Stimulated activated CD8-positive, alpha-beta memory T cell treated with anti-CD3 and anti-CD28 coated beads, Interleukin-4, amount 100 ng/mL, for 24 hours (primary cell): ENCODE data around the gene RNF187.
"Not testable (repeated sequence)": the region's sequence is repeated elsewhere in the genome, so short reads cannot be mapped to it uniquely, and the experiment has no call there.

Experiments
- DNase-seq: peaks from one replicate; pipeline ENCODE4 v3.0.0-alpha.2; 2020; ENCODE audit warnings: low read depth

The RNF187 gene

DNA sequence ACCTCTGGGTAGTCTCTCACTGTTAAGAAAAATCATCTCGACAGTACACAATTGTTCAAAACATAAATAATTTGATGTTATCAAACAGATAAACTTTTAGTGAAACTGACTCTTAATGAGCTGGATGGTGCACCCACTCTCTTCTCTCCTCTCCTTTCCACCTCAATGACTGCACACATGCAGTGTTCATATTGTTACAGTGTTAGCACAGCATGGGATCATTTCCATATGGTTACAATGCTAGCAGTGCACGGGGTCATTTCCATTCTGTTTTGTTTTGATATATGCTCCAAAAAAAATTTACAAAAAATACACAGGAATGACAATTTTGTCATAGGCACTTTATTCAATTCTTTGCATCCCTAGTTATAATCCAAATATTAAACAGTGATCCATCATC lies 26.4 kb upstream of the RNF187 start:
- DNase-seq: no peak

DNA sequence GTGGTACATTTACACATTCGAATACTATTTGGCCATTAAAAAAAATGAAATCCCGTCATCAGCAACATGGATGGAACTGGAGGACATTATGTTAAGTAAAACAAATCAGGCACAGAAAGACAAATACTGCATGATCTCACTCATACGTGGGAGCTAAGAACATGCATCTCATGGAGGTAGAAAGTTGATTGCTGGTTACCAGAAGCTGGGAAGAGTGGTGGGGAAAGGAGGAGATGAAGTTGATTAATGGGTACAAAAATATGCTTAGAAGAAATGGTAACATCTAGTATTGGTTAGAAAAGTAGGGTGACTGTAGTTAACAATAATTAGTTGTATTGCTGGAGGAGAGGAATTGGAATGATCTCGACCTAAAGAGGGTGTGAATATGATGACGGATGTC lies 24.6 kb upstream of the RNF187 start:
- DNase-seq: no peak

DNA sequence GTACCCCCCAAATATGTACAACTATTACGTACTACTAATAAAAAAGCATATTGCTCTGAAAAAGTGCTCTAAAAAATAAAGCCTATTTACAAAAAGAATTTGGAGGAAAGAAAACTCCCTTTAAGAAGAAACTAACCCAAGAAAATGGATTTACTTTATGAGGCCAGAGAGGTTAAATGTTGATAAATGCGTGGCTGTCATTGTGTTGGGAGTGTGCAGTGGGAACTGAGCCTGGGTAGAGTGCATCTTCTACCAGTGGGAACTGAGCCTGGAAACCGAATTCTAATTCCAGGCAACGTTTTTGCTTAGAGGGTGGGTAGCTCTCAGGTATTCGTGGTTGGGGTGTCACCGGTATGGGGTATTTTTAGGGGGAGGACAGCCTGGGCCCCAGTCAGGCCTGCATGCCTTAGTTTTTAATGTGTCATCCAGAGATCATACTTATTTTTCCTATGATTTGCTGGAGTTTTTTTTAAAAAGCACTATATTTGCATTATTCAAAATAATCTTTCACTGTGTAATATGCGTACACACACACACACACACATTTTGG lies 24.1 kb upstream of the RNF187 start:
- no peak for DNase-seq

DNA sequence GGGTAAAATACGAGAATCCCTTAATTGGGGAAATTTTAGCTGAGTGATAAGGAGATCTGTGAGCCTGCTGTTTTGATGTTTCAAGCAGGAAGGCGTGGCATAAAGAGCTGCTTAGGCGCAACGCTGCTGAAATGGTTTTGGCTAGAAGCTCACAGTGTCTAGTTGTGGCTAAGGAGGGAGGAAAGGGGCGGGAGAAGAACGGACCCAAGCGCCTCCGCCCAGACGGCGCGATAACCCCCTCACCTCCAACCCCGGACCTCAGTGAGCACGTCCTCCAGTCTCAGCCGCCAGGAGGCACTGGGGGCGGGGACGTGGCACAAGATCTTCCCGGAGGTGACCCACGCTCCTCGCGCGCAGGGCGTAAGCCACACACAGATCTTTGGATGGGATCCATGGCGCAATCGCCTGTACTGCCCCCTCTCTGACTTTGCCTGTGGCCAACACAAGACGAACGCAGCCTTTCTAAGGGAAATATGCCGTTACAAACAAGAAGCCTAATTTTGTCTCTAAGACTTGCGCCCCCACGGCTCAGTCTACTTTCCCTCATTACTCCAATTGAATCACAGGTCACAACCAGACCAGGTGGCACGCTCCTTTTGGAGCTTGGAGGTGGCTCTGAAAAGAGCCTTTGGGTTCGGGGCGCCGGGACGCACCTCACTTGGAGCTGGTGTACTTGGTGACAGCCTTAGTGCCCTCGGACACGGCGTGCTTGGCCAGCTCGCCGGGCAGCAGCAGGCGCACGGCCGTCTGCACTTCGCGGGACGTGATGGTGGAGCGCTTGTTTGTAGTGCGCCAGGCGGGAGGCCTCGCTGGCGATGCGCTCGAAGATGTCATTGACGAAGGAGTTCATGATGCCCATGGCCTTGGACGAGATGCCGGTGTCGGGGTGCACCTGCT lies 23.4 kb upstream of the RNF187 start:
- DNase-seq: no peak

DNA sequence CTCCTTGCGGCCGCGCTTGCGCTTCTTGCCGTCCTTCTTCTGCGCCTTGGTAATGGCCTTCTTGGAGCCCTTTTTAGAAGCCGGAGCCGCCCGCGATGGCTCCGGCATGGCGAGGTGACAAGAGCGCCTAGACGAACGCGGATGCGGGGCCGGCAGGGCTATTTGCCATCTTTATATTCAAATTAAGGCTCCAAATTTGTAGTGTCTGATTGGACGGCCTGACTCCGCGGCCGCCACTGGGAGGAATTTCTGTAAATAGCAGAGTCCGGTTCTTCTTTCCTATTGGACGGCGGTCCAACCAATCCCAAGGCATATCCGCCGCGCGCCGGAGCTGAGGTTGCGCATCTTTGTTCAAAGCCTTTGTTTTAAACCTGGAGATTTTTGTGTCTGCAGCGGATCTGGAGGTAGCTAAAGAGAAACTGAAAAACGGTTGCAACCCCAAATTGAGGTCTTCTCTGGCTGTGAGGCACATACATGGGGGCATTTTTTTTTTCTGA lies 22.6 kb upstream of the RNF187 start:
- DNase-seq: peak; percentile 79

DNA sequence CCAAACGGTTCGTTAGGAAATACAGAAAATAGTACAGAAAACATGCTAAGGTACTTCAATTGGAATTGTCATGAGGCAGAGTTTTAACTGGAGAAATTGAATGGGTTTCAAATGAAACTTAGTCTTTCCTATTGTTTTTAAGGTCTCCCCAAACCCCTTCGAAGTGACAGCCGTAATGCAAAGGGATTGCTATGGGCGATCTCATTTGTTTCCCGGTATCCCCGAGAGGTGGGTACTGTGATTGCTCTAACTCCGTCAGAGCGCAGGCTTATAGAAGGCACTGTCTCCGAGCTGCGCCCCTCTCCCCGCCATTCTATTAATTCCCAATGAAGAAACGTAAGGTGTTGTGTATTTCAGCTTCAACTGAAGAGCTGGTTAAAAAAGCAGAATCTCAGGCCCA lies 22.0 kb upstream of the RNF187 start:
- DNase-seq: no peak

DNA sequence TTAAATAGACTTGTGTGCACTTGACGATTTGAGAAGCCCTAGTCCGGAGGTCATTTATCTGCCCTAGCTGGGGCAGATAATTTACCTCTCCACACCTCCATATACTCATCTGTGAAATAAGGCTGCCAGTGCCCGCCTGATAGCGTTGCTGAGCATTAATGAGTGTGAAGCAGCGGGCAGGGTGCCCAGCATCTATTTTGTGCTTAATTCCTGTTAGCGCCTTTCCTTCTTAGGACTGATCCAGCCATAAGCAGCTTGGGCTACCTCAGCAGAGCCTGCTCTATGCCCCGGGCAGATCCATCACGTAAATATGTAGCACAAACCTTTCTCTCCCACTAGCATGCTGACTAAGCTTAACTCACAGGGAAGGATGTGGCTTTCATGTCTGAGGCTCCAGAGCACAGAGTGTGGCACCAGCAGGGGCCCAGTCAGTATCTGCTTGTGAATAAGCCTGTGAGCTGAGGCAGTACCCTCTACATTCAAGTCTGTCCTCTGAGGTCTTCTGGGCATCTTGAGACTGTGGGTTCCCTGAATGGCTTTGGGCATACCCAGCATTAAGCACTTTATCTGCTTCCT lies 21.5 kb upstream of the RNF187 start:
- DNase-seq: no peak

DNA sequence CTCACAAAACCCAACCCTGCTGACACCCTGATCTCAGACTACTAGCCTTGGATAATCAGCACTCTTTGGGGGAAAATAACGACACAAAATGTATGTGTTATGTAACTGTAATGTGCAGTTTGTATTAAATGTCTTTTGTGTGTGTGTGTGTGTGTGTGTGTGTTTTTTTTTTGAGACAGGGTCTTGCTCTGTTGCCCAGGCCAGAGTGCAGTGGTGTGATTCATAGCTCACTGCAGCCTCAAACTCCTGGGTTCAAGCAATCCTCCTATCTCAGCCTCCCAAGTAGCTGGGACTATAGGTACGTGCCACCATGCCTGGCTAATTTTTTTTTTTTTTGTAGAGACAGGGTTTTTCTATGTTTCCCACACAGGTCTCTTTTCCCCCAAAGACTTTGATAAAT lies 19.0 kb upstream of the RNF187 start:
- not testable (repeated sequence) for DNase-seq

DNA sequence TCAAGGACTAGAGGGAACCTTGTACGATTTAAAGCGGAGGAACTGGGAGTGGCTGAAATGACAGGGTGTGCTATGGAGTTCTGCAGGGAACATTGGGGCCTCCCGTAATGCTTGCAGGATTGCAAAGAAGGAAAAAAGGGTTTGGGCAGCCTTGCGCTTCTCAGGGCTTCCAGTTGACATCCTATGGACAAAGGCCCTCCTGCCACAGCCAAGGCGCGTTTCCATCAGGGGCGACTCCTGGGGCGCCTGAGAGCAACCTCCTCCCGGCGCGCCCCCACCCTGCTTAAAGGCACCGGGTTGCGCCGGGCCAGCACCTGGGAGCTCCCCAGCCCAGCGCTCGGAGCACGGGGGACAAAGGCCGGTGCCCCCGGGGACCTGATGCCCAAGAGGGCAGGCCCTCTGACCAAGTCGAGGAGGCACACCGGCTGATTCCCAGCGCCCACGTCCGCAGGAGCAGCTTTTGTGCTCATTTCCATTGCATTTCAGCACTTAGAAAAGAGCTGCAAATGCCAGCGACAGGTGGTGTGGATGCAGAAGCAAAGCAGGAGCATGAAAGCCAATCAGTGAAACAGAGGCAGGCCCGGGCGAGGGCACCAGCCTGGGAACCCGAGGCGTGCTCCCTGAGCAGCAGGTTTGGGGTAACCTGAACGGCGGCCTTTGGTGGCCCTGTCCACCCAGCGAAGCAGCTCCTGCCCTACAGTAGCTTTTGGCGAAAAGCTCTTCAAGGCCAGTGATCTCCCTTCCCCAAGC lies 17.6 kb upstream of the RNF187 start:
- no peak for DNase-seq

DNA sequence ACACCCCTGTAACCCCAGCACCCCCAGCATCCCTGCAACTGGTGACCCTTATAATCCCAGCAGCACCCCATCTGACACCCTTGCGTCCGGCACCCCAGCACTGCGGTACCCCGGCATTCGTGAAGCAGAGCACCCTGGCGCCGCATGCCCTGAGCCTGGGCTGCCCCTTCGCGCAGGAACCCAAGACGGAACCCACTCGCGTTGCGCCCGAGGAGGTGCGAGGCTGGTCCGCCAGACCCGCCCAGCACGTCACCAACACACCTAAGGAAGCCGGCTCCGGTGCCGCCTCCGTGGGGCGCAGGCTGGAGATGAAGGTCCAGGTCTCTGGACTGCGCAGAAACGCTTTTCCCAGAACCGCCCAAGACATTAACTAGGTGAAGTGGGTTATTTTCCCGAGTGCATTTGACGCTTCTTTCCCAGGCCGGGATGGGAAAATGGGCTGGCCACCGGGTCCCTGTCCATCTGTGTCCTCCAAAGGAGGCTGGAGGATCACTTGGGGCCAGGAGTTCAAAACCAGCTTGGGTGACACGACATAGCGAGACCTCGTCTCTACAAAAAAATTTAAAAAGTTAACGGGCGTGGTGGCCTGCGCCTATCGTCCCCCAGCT lies 15.9 kb upstream of the RNF187 start:
- DNase-seq: no peak

DNA sequence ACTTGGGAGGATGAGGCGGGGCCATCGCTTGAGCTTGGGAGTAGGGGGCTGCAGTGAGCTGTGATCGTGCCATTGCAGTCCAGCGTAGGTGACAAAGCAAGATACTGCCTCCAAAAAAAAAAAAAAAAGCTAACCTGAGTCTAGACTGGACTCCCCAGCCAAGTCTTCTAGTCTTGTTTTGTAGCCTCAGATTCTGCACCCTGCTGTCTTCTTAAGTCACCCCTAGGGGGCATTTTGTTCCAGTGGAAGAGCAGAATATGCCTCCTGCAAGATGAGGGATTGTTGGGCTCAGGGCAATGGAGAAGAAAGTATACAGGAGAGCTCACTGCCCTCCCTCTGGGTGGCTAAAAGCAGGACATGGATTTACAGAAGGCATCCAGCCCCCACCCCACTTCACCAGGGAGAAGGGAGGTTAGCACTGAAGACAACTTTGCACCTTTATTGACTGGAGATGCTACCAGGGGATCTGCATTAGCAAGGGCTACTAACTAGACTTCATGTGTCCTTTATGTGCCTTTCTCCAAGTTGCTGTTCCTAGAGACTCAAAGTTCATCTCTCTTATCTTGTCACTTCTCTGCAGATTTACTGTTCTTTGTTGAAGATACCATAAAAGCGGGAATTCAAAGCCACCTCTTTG lies 15.3 kb upstream of the RNF187 start:
- no peak for DNase-seq

DNA sequence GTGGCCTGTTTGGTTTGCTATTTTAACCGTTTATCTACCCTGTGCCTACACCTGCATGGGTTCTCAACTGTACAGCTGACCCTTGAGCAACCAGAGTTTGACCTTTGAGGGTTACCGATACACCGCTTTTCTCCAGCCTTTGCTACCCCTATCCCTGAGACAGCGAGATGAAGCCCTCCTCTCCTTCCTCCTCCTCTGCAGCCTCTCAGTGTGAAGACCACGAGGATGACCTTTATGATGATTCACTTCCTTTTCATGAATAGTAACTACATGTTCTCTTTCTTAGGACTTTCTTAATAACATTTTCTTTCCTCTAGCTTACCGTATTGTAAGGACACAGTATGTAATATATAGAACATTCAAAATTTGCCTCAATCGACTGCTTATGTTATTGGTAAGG lies 14.5 kb upstream of the RNF187 start:
- DNase-seq: no peak

DNA sequence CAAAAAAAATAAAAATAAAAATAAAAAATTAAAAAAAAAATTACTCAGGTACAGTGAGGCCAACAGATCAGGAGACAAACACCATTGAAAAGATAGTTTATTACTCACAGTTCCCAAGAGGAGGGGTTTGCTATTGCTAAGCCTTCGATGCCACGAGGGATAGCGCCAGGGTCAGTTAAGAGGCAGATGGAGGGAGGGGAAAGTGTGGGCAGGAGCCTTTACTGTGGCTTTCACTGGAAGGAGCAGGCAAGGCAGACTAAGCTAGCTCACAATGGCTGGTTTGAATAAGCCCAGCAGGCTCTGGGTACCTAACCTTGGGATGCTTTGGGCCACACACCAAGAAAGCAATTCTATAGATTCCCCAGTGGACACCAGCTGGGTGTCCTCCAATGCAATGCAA lies 12.7 kb upstream of the RNF187 start:
- DNase-seq: no peak

DNA sequence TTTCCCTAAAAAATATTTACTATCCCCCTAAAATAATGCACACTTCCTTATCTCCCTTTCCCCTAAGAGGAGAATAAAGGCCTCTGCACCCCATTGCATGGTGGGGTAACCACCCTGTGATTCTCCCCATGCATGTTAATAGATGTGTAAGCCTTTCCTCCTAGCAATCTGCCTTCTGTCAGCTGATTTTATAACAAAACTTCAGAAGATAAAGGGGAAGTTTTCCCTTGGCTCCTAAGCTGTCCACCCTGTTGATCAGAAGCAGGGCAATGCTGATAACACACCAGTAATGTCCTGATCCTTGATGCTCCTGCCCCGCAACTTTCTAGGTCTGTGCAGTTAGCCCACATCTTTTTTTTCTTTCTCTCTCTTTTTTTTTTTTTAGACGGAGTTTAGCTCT lies 11.4 kb upstream of the RNF187 start:
- DNase-seq: no peak

DNA sequence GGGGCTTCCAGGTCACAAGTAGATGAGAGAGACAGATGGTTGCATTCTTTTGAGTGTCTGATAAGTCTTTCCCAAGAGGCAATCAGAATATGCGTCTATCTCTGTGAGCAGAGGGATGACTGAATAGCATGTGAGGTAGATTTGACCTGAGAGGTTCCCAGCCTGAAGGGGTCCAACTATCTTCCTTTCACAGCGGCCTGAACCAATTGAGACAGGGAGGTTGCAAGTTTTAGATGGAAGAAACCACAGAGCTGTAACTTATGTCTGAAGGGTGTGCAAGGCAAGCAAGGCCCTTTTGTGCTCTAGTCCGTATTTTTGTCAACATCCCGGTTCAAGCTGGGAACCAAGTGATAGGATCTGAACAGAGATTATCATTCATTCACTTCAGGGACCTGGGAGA lies 9.9 kb upstream of the RNF187 start:
- DNase-seq: no peak

DNA sequence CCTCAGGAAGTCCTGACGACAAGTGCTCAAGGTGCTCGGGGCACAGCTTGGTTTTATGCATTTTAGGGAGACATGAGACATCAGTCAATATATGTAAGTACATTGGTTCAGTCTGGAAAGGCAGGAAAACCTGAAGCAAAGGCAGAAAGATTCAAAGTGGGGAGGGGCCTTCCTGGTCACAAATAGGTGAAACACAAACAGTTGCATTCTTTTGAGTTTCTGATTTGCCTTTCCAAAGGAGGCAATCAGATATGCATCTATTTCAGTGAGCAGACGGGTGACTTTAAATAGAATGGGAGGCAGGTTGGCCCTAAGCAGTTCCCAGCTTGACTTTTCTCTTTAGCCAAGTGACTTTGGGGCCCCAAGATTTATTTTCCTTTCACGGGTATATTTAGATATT lies 8.9 kb upstream of the RNF187 start:
- DNase-seq: no peak

DNA sequence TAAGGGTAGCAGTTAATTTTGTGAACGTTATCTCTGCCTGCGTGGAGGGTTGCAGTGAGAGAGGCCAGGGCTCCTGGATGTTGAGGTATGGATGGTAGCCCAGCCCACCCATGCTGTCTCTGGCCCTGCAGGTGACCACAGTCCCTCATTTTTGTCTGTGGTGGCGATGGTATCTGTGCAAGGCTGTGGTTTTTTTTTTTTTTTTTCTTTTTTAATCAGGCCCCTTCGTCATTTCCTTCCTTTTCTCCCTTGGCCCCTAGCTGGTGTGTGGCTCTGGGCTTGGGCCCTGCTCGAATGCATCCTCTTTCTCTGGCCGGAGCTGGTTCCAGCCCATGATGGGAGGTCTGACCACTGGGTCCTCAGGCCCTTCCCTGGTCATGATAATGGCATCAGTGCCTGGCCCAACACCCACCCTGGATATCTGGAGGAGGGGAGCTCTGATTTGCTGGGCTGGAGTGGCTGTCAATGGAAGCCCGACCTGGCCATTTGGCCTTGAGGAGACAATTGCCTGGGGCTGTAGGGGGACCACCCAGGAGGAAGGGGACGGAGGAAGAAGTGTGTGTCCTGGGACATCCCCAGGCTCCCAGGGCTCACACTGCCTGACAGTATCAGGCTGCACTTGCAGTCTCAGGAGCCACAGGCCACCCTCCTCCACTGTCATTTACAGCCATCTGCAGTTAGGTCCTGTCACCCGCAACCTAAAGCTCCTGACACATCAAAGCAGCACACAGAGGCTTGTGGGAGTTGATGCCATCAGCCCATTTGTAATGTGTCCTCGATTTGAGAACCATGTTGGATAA lies 8.1 kb upstream of the RNF187 start:
- no peak for DNase-seq

DNA sequence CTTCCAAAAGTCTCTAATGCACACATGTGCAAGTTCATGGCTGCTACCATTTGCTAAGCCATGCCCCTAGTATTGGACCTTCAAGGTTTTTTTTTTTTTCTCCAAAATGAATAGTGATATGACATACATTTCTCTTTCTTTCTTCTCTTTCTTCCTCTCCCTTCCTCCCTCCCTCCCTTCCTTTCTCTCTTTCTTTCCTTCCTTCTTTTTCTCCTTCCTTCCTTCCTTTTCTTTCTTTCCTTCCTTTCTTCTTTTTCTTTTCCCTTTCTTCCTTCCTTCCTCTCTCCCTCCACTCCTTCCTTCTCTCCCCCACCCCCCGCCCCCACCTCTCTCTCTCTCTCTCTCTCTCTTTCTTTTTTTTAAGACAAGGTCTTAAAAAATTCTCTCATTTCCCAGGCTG lies 3.4 kb upstream of the RNF187 start:
- no peak for DNase-seq

DNA sequence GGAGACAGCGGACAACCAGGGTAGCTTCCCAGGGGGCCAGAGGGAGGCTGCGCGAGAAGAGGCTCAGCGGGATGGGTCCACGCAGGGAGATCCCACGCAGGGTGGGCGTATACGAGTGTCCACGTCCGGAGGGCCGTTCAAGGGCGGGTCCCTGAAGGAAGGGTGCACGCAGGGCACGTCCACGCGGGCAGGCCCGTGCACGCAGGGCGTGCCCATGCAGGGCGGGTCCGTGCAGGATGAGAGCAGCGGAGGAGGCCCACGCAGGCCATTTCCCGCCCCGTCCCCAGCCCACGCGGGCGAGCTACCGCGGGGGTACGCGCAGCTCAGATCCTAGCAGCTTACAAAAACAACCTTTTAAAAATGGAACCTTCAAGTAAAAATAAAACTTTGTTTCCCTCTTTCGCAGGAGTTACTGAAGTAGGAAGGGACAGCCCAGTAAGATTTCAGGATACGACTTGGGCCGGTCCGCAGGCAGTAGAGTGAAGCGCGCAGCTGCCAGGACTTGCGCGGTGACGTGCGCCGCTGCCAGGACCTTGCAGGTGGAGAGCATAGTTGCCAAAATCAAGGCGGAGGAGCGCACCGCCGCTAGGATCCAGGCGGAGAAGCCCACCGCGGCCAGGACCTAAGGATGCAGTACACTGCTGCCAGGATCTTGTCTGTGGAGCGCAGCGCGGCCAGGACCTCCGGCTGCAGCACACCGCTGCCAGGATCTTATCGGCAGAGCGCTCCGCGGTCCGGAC lies 416 bp upstream of the RNF187 start:
- DNase-seq: peak; percentile 67

DNA sequence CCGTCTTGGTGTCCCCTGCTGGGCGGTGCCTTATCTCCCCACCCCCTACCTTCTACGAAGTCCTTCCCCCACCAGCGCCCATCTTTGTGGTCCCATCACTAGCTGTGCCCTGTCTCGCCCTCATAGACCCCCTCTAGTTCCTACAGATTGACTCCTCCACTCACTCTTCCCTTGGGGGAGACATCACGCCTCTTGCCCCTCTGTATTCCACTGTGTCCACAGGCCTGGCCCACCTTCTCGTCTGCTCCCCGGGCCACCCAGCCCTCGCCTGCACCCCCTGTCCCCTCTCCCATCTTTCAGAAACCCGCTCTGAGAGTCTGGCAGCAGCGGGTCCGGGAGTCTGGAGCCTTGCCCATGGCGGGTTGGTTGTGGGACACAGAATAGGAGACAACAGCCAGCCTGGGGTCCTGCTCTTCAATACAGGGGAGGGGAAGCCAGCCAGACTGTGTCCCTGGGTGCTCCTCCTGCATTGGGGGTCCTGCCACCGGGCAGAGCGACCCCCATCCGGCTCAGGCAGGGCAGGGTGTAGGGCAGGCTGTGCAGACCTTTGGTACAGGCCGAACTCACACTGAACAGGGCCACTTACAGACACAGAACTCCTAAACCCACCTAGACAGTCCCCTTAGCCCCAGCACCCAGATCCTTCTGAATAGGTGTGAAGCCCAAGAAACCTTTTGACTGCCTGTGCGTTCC lies 1.1 kb downstream of the RNF187 start:
- DNase-seq: no peak
